H9 (cell line): ENCODE data around the gene BCORL1. TPM values are rescaled to one million over a fixed set of nuclear protein-coding genes. Genes with fewer than 3 reads are reported as not detected.

Experiments
- DNase-seq: peaks from one replicate; pipeline ENCODE4 v3.0.0-alpha.2; 2017
- H2AFZ ChIP-seq: one replicate; pipeline ENCODE4 v1.6.1; 2013; ENCODE audit warnings: mild to moderate bottlenecking, low read length, control low read depth, moderate library complexity
- H2AK5ac ChIP-seq: 2 replicates; pipeline ENCODE4 v1.6.1; 2013; ENCODE audit warnings: low read length, control low read depth, mixed read lengths; ENCODE audit not compliant: insufficient read length
- H2BK120ac ChIP-seq: one replicate; pipeline ENCODE4 v1.6.1; 2013; ENCODE audit warnings: low read depth, mild to moderate bottlenecking, low read length, control low read depth, inconsistent platforms; ENCODE audit not compliant: poor library complexity, severe bottlenecking
- H2BK12ac ChIP-seq: 2 replicates; pipeline ENCODE4 v1.6.1; 2013; ENCODE audit warnings: low read length, control low read depth, mixed read lengths, low read depth; ENCODE audit not compliant: insufficient read length
- H2BK15ac ChIP-seq: 2 replicates; pipeline ENCODE4 v1.6.1; 2013; ENCODE audit warnings: low read depth, low read length, control low read depth
- H2BK20ac ChIP-seq: one replicate; pipeline ENCODE4 v1.6.1; 2013; ENCODE audit warnings: low read depth, mild to moderate bottlenecking, low read length, control low read depth, inconsistent platforms; ENCODE audit not compliant: poor library complexity, severe bottlenecking
- H2BK5ac ChIP-seq: 2 replicates; pipeline ENCODE4 v1.6.1; 2013; ENCODE audit warnings: low read length, control low read depth, mixed read lengths; ENCODE audit not compliant: insufficient read length
- H3K14ac ChIP-seq: 2 replicates; pipeline ENCODE4 v1.6.1; 2013; ENCODE audit warnings: low read length, control low read depth; ENCODE audit not compliant: insufficient read depth
- H3K18ac ChIP-seq: 2 replicates; pipeline ENCODE4 v1.6.1; 2013; ENCODE audit warnings: low read depth, mild to moderate bottlenecking, mixed read lengths, low read length, control low read depth; ENCODE audit not compliant: insufficient read length
- H3K23ac ChIP-seq: 2 replicates; pipeline ENCODE4 v1.6.1; 2013; ENCODE audit warnings: low read length, control low read depth, mixed read lengths, low read depth; ENCODE audit not compliant: insufficient read length
- H3K23me2 ChIP-seq: 2 replicates; pipeline ENCODE4 v1.6.1; 2013; ENCODE audit warnings: low read depth, mild to moderate bottlenecking, mixed read lengths, low read length, control low read depth; ENCODE audit not compliant: insufficient read length, poor library complexity, severe bottlenecking
- H3K27ac ChIP-seq: 2 replicates; pipeline ENCODE4 v1.5.1; 2013; ENCODE audit warnings: low read length, control low read depth, mixed read lengths, low read depth; ENCODE audit not compliant: insufficient read length
- H3K27me3 ChIP-seq: 2 replicates; pipeline ENCODE4 v1.6.1; 2013; ENCODE audit warnings: low read length, control low read depth, inconsistent platforms; ENCODE audit not compliant: insufficient read depth
- H3K4ac ChIP-seq: 2 replicates; pipeline ENCODE4 v1.6.1; 2013; ENCODE audit warnings: low read depth, mild to moderate bottlenecking, control low read depth, inconsistent platforms, low read length, moderate library complexity
- H3K4me1 ChIP-seq: 2 replicates; pipeline ENCODE4 v1.6.1; 2013; ENCODE audit warnings: low read length, control low read depth, inconsistent platforms; ENCODE audit not compliant: insufficient read depth
- H3K4me2 ChIP-seq: 2 replicates; pipeline ENCODE4 v1.6.1; 2013; ENCODE audit warnings: low read length, control low read depth, mixed read lengths; ENCODE audit not compliant: insufficient read length, insufficient read depth
- H3K56ac ChIP-seq: 2 replicates; pipeline ENCODE4 v1.6.1; 2013; ENCODE audit warnings: low read depth, mild to moderate bottlenecking, mixed read lengths, low read length, control low read depth; ENCODE audit not compliant: insufficient read length
- H3K79me1 ChIP-seq: 2 replicates; pipeline ENCODE4 v1.6.1; 2013; ENCODE audit warnings: low read depth, mild to moderate bottlenecking, moderate library complexity, low read length, control low read depth, inconsistent platforms; ENCODE audit not compliant: insufficient read depth, poor library complexity, severe bottlenecking
- H3K79me2 ChIP-seq: 2 replicates; pipeline ENCODE4 v1.6.1; 2013; ENCODE audit warnings: low read length, control low read depth, inconsistent platforms; ENCODE audit not compliant: insufficient read depth
- H3K9ac ChIP-seq: 2 replicates; pipeline ENCODE4 v1.6.1; 2013; ENCODE audit warnings: low read length, control low read depth, mixed read lengths; ENCODE audit not compliant: insufficient read length; ENCODE audit errors: extremely low read depth
- H3K9me3 ChIP-seq: one replicate; pipeline ENCODE4 v1.6.1; 2013; ENCODE audit warnings: low read depth, low read length, inconsistent platforms; ENCODE audit not compliant: control insufficient read depth
- H3T11ph ChIP-seq: one replicate; pipeline ENCODE4 v1.6.1; 2013; ENCODE audit warnings: mild to moderate bottlenecking, low read length, control low read depth, inconsistent platforms
- H4K20me1 ChIP-seq: one replicate; pipeline ENCODE4 v1.6.1; 2013; ENCODE audit not compliant: control insufficient read depth, insufficient read length, insufficient read depth
- H4K5ac ChIP-seq: 2 replicates; pipeline ENCODE4 v1.6.1; 2013; ENCODE audit warnings: low read depth, mild to moderate bottlenecking, mixed read lengths, low read length, control low read depth; ENCODE audit not compliant: insufficient read length
- H4K8ac ChIP-seq: replicated peaks from 2 replicates; pipeline ENCODE4 v1.6.1; 2013; ENCODE audit warnings: low read length, control low read depth, mixed read lengths, low read depth; ENCODE audit not compliant: insufficient read length
- H4K91ac ChIP-seq: 2 replicates; pipeline ENCODE4 v1.6.1; 2013; ENCODE audit warnings: low read depth, mild to moderate bottlenecking, moderate library complexity, mixed read lengths, low read length, control low read depth; ENCODE audit not compliant: insufficient read length
- H3K27ac Mint-ChIP-seq, 3 experiments: 2 replicates in 2 of 3; 3 replicates in 1 of 3; pipeline ENCODE4 v1.8.0; 2020 to 2021; ENCODE audit warnings: mixed read lengths in 3 of 3, mild to moderate bottlenecking in 1 of 3, moderate library complexity in 1 of 3
- H3K27me3 Mint-ChIP-seq: 2 replicates; pipeline ENCODE4 v1.8.0; 2021; ENCODE audit warnings: low read depth, mild to moderate bottlenecking, moderate library complexity, mixed read lengths
- H3K36me3 Mint-ChIP-seq, 3 experiments: 2 replicates in 2 of 3; 3 replicates in 1 of 3; pipeline ENCODE4 v1.8.0; 2020 to 2021; ENCODE audit warnings: low read depth in 3 of 3, mixed read lengths in 3 of 3; ENCODE audit not compliant: insufficient read depth in 1 of 3
- H3K4me1 Mint-ChIP-seq, 2 experiments: 2 replicates each; pipeline ENCODE4 v1.8.0; 2020; ENCODE audit warnings: mixed read lengths in 2 of 2
- H3K4me3 Mint-ChIP-seq, 2 experiments: 2 replicates in 1 of 2; 3 replicates in 1 of 2; pipeline ENCODE4 v1.8.0; 2020 to 2021; ENCODE audit warnings: mild to moderate bottlenecking in 2 of 2, mixed read lengths in 2 of 2, moderate library complexity in 1 of 2
- H3K9me3 Mint-ChIP-seq, 2 experiments: 2 replicates in 1 of 2; 3 replicates in 1 of 2; pipeline ENCODE4 v1.8.0; 2020; ENCODE audit warnings: mild to moderate bottlenecking in 2 of 2, mixed read lengths in 2 of 2, moderate library complexity in 1 of 2
- CTCF ChIP-seq: fragments of 200-600 bp; sonication (generic); conservative IDR thresholded peaks from 3 replicates; pipeline ENCODE4 v1.8.0; 2021; ENCODE audit warnings: antibody characterized with exemption, mild to moderate bottlenecking
- WGBS: extraction: QIAGEN DNeasy Blood & Tissue Kit; methylation state at CpG from one replicate; pipeline ENCODE4 v1.1.7; 2013; ENCODE audit warnings: missing lambda C conversion rate, low lambda C conversion rate, mixed read lengths; ENCODE audit not compliant: insufficient read length; ENCODE audit errors: extremely low coverage; 5-methylcytosine and 5-hydroxymethylcytosine counted together
- total RNA-seq: library from RNA; stranded (reverse); gene quantifications from 2 replicates; pipeline ENCODE4 v1.2.1, GENCODE V29; 2021

BCORL1 gene
- total RNA-seq, 1 experiment from 2014 or later, result 6.1 TPM

- H3K4me1 ChIP-seq, result no peaks in the 10 kb centered on the region
- no CpG with 5 or more reads among the region's 2 CpGs for WGBS
- H2BK120ac ChIP-seq, result no peak overlapping the region
- Mint-ChIP-seq H3K4me3 (no peak overlapping the region), H3K4me1 (peaks cover 4 to 6% of the 10 kb centered on the region in 2 experiments), H3K27ac (no peak overlapping the region; a peak in 1 of 7 replicates), H3K36me3 (peaks cover 0 to 4% (median 0%) of the 10 kb centered on the region in 3 experiments; a peak in 2 of 7 replicates), H3K9me3 (peaks cover 0 to 66% of the 10 kb centered on the region in 2 experiments; a peak in 4 of 5 replicates), H3K27me3 (peaks cover 3% of the 10 kb centered on the region)
- H3T11ph ChIP-seq, result no peak overlapping the region
- H3K79me1 ChIP-seq, result no peaks in the 10 kb centered on the region
- H3K23me2 ChIP-seq, result no peaks in the 10 kb centered on the region
- H2BK5ac ChIP-seq, result no peak overlapping the region
- no peaks in the 10 kb centered on the region for H3K79me2 ChIP-seq
- no peak overlapping the region for H3K14ac ChIP-seq
- no peak overlapping the region for H2BK15ac ChIP-seq
- H4K20me1 ChIP-seq, result no peaks in the 10 kb centered on the region
- no peak overlapping the region for H3K18ac ChIP-seq
- H2BK20ac ChIP-seq, result no peak overlapping the region
- no peak overlapping the region for H3K4me2 ChIP-seq
- H3K4ac ChIP-seq, result no peak overlapping the region
- no peak overlapping the region for H3K9ac ChIP-seq
- no peaks in the 10 kb centered on the region for H3K27me3 ChIP-seq
- no peak overlapping the region for H4K8ac ChIP-seq
- no peak overlapping the region for H3K23ac ChIP-seq
- no peak overlapping the region for H3K56ac ChIP-seq
- no peak overlapping the region for H2AK5ac ChIP-seq
- no peak for TF ChIP-seq CTCF
- H4K5ac ChIP-seq, result no peak overlapping the region
- no peak overlapping the region for H2AFZ ChIP-seq
- no peak overlapping the region for H3K27ac ChIP-seq
- H2BK12ac ChIP-seq, result no peak overlapping the region
- DNase-seq, result no peak
- H3K9me3 ChIP-seq, result peaks cover 9% of the 10 kb centered on the region
- no peak overlapping the region for H4K91ac ChIP-seq
Observed at GRCh38 chrX:130093271-130093670, 110.8 kb downstream of the BCORL1 start.
